Testis (tissue), 3 donors: ENCODE measurements around the gene TESMIN. TPM values are rescaled to one million over a fixed set of nuclear protein-coding genes. Genes with fewer than 3 reads are reported as not detected.

Experiments used
- DNase-seq: peaks from one replicate; pipeline ENCODE4 v3.0.0-alpha.2; 2019
- H3K27ac ChIP-seq, 2 donors: fragments of 200-600 bp; sonication (generic); one replicate each; pipeline ENCODE4 v1.5.1; 2019
- H3K27me3 ChIP-seq: fragments of 200-600 bp; sonication (generic); one replicate; pipeline ENCODE4 v1.5.1; 2019
- H3K36me3 ChIP-seq: fragments of 200-600 bp; sonication (generic); one replicate; pipeline ENCODE4 v1.5.1; 2017; ENCODE audit warnings: low read depth; ENCODE audit errors: missing control alignments
- H3K4me1 ChIP-seq: fragments of 200-600 bp; sonication (generic); one replicate; pipeline ENCODE4 v1.5.1; 2019
- H3K4me3 ChIP-seq, 2 donors: fragments of 200-600 bp; sonication (generic); one replicate each; pipeline ENCODE4 v1.5.1; 2017 to 2019
- H3K9me3 ChIP-seq: fragments of 200-600 bp; sonication (generic); one replicate; pipeline ENCODE4 v1.5.1; 2017
- POLR2A ChIP-seq: fragments of 450-650 bp; IDR thresholded peaks from one replicate; pipeline ENCODE4 v1.6.1; 2017; ENCODE audit warnings: antibody characterized with exemption, mild to moderate bottlenecking, moderate library complexity
- WGBS, 2 donors: methylation state at CpG; one replicate each; pipeline ENCODE4 v1.1.5; 2018; 5-methylcytosine and 5-hydroxymethylcytosine counted together
- intact Hi-C: fragments of 100-400 bp; cut with DNase I; formaldehyde crosslinking; loops from one replicate; pipeline ENCODE4 v1.15.1; 2023; ENCODE audit warnings: low total_unique reads
- polyA plus RNA-seq: library from polyadenylated mRNA; stranded (reverse); fragments of 350-450 nt; fragmentation: Illumina TruSeq; extraction: RNeasy Lipid Tissue Mini Kit (QIAGEN cat#74804); gene quantifications from one replicate; pipeline ENCODE4 v1.2.3, GENCODE V29; 2014; ENCODE audit warnings: low read depth, low replicate concordance; ENCODE audit not compliant: insufficient read depth
- total RNA-seq, 2 donors: library from RNA; depleted of rRNA; stranded (reverse); fragments of >200 nt; gene quantifications; one replicate each; pipeline ENCODE4 v1.2.3, GENCODE V29; 2016
- TF ChIP-seq, protein P1 (sequence below), 3 experiments: fragments of 450-650 bp in 2 of 3; fragments of 200-600 bp in 1 of 3; sonication (generic) in 1 of 3; IDR thresholded peaks; one replicate each; pipeline ENCODE4 v1.5.1; 2016 to 2019; ENCODE audit warnings: antibody characterized with exemption in 3 of 3, mild to moderate bottlenecking in 2 of 3, moderate library complexity in 1 of 3

TESMIN gene
- total and polyA plus RNA-seq, 3 donors from 2014 or later, result 60.4 to 127 (median 72.2) TPM

DNA sequence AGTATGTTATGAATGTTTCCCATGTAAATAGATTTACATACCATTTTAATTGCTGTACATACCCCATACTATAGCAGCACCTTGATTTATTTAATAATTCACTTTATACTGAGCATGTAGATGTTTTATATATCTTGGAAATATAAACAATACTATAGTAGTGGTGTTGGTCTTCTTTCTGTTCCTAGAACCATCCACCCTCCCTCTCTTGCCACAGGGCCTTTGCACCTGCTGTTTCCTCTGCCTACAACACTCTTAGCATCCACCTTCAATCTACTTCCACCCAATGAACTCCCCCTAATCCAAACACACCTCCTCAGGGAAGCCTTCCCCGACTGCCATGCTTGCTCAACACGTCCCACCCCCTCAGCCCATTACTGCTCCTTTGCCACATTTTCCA is 30.2 kb downstream of the TESMIN start:
- H3K4me3 ChIP-seq, result no peak overlapping the region

DNA sequence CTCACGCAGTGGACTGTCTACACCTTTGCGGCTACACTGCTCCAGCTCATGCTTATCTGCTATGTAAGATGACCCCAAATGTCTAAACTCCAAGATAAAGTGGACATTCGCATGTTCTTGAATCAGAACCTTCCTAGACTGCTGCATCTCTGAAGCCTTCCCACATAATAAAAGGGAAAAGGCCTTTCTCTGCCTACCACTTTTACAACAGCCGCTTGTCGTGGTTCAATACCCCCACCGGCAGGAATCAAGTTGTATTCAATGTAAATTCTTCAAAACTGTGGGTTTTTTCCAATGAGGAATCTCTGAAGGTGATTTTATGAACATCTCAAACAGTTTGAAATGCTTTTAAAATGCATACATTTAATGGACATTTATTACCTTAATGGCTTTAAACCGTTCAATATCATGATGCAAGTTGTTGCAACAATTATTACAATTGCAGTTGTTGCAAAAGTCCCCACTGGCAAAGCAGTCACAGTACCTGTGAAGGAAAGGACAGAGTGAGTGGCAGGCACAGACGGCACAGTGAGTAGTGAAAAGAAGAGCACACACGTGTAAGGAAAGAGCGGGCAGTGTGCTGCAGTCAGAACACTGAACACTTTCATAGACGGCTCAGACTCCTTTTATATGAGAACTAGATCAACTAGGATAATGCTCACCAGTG is 35.7 kb downstream of the TESMIN start:
- Histone ChIP-seq H3K9me3 (no peaks in the 10 kb centered on the region), H3K4me3 (no peak overlapping the region), H3K4me1 (no peaks in the 10 kb centered on the region), H3K27ac (no peak overlapping the region), H3K27me3 (no peaks in the 10 kb centered on the region), H3K36me3 (no peaks in the 10 kb centered on the region)
- no peak for TF ChIP-seq POLR2A
- TF ChIP-seq, protein P1, sequence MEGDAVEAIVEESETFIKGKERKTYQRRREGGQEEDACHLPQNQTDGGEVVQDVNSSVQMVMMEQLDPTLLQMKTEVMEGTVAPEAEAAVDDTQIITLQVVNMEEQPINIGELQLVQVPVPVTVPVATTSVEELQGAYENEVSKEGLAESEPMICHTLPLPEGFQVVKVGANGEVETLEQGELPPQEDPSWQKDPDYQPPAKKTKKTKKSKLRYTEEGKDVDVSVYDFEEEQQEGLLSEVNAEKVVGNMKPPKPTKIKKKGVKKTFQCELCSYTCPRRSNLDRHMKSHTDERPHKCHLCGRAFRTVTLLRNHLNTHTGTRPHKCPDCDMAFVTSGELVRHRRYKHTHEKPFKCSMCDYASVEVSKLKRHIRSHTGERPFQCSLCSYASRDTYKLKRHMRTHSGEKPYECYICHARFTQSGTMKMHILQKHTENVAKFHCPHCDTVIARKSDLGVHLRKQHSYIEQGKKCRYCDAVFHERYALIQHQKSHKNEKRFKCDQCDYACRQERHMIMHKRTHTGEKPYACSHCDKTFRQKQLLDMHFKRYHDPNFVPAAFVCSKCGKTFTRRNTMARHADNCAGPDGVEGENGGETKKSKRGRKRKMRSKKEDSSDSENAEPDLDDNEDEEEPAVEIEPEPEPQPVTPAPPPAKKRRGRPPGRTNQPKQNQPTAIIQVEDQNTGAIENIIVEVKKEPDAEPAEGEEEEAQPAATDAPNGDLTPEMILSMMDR (IDR thresholded peaks at IDR 0.05), result no peak
- 80 to 85% methylated on average over 11 of the region's 11 CpGs for WGBS, 2 donors
- intact Hi-C loops, result no loop called here
- no peak for DNase-seq

More for the DNA sequence above, 30.2 kb downstream of the TESMIN start:
- no peaks in the 10 kb centered on the region for H3K27me3 ChIP-seq
- 86 to 98% methylated on average over 2 of the region's 2 CpGs for WGBS, 2 donors
- TF ChIP-seq, protein P1 (IDR thresholded peaks at IDR 0.05), result no peak
- TF ChIP-seq POLR2A, result no peak
- no peaks in the 10 kb centered on the region for H3K9me3 ChIP-seq
- intact Hi-C loops, result no loop called here
- H3K4me1 ChIP-seq, result no peaks in the 10 kb centered on the region
- DNase-seq, result no peak
- no peaks in the 10 kb centered on the region for H3K36me3 ChIP-seq
- no peak overlapping the region for H3K27ac ChIP-seq

DNA sequence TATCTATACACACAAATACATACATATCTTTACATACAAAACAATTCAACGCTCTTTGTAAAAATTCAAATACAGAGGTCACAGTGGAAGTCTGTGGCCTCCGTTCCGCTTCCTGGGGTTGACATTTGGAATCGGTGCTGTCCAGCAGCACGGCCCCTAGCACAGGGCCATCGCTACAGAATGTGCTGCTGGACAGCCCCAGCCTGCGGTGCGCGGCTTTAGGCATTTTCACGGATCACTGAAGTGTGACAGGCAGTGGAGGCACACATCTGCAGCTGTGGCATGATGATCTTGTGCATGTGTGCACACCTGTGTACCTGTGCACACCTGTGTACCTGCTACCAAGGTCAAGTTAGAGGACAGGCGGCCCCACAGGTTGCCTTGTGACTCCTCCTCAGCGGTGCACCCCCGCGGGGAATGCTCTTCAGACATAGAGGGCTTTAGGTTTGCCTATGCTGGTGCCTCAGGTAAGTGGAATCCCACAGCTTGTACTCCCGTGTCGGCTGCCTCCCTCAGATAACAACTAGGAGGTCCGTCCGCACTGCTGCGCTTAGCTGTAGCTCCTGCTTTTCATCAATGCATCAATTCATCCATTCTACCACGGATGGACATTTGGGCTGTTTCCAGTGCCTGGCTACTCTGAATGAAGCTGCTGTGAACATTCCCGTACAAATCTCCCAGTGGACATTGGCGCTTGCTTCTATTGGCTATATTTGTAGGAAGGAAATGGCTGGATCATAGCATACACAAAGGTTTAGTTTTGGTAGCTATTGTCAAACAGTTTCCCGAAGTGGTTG is 37.1 kb downstream of the TESMIN start:
- intact Hi-C loops, result no loop called here
- Histone ChIP-seq H3K27me3 (no peaks in the 10 kb centered on the region), H3K9me3 (no peaks in the 10 kb centered on the region), H3K4me1 (no peaks in the 10 kb centered on the region), H3K4me3 (no peak overlapping the region), H3K36me3 (no peaks in the 10 kb centered on the region), H3K27ac (no peak overlapping the region)
- 76 to 79% methylated on average over 23 of the region's 23 CpGs for WGBS, 2 donors
- no peak for DNase-seq
- TF ChIP-seq, protein P1 (IDR thresholded peaks at IDR 0.05), result no peak
- TF ChIP-seq POLR2A, result no peak

DNA sequence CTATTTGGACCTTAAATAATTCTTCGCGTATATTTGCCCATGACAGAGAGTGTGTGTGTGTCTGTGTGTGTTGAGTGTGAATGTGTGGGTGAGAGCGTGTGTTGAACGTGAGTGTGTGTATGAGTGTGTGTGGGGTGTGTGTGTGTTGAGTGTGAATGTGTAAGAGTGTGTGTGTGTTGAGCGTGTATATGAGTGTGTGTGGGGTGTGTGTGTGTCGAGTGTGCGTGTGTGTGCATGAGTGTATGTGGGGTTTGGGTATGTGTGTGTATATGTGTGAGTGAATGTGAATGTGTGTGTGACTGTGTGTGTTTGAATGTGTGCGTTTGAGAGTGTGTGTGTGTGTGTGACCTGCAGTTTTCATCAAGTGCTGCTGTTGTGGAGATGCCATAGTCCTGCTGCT is 40.2 kb downstream of the TESMIN start:
- WGBS, 2 donors, result 91 to 93% methylated on average over 8 of the region's 8 CpGs
- H3K9me3 ChIP-seq, result no peaks in the 10 kb centered on the region
- H3K36me3 ChIP-seq, result no peaks in the 10 kb centered on the region
- TF ChIP-seq POLR2A, result no peak
- TF ChIP-seq, protein P1 (IDR thresholded peaks at IDR 0.05), result no peak
- H3K4me3 ChIP-seq, result no peak overlapping the region
- H3K27me3 ChIP-seq, result no peaks in the 10 kb centered on the region
- no peak overlapping the region for H3K27ac ChIP-seq
- DNase-seq, result no peak
- intact Hi-C loops, result no loop called here
- no peaks in the 10 kb centered on the region for H3K4me1 ChIP-seq
